PC-9 (cell line): ENCODE results near the gene LIMS2.

ENCODE experiments used
- CTCF ChIP-seq: fragments of 200-600 bp; sonication (generic); conservative IDR thresholded peaks from 2 replicates; pipeline ENCODE4 v1.6.1; 2017; ENCODE audit warnings: mixed run types, antibody characterized with exemption, mild to moderate bottlenecking, moderate library complexity
- EZH2 ChIP-seq: fragments of 200-600 bp; sonication (generic); IDR thresholded peaks from 2 replicates; pipeline ENCODE4 v1.8.0; 2017; ENCODE audit warnings: antibody characterized with exemption, low read depth

GRCh38 chr2:127626175-127626574 lies 49.2 kb downstream of the LIMS2 start:
- TF ChIP-seq CTCF (no peak), EZH2 (no peak)
